ENCODE results near the gene ACOT7.

GRCh38 chr1:6279066-6279465 is 114.5 kb downstream of the ACOT7 start:
- TF ChIP-seq CTCF (IDR thresholded peaks at IDR 0.05): no peak
- TF ChIP-seq POLR2A (IDR thresholded peaks at IDR 0.05): no peak

All from lower leg skin (tissue), 3 donors.